Astrocyte of the cerebellum (primary cell): ENCODE data around the gene PRAC1.

Experiments used
- DNase-seq: peaks from one replicate; pipeline ENCODE4 v3.0.0-alpha.2; 2011; ENCODE audit warnings: low read depth
- H3K4me3 ChIP-seq: 2 replicates; pipeline ENCODE4 v1.5.1; 2011; ENCODE audit warnings: mild to moderate bottlenecking, low read depth, low read length, moderate library complexity
- in situ Hi-C: cut with HindIII; loops from 2 replicates; pipeline ENCODE4 v1.10.0; 2017; ENCODE audit warnings: low sequenced_read_pairs
- TF ChIP-seq, protein P1 (sequence below): IDR thresholded peaks from 2 replicates; pipeline ENCODE4 v1.5.1; 2012; ENCODE audit warnings: low read length, low read depth, moderate library complexity, mild to moderate bottlenecking; ENCODE audit errors: missing control alignments

Gene PRAC1

GRCh38 chr17:48738424-48738802 lies 16.1 kb upstream of the PRAC1 start:
- in situ Hi-C loops = loop anchor here (10.0 kb wide), 1 partner anchor 126 kb away; no protein-coding TSS in a partner anchor
- H3K4me3 ChIP-seq = no peak overlapping the region
- TF ChIP-seq, protein P1, sequence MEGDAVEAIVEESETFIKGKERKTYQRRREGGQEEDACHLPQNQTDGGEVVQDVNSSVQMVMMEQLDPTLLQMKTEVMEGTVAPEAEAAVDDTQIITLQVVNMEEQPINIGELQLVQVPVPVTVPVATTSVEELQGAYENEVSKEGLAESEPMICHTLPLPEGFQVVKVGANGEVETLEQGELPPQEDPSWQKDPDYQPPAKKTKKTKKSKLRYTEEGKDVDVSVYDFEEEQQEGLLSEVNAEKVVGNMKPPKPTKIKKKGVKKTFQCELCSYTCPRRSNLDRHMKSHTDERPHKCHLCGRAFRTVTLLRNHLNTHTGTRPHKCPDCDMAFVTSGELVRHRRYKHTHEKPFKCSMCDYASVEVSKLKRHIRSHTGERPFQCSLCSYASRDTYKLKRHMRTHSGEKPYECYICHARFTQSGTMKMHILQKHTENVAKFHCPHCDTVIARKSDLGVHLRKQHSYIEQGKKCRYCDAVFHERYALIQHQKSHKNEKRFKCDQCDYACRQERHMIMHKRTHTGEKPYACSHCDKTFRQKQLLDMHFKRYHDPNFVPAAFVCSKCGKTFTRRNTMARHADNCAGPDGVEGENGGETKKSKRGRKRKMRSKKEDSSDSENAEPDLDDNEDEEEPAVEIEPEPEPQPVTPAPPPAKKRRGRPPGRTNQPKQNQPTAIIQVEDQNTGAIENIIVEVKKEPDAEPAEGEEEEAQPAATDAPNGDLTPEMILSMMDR = no peak
- no peak for DNase-seq

GRCh38 chr17:48737330-48738043 lies 15.2 kb upstream of the PRAC1 start:
- TF ChIP-seq, protein P1 = no peak
- no peak for DNase-seq
- H3K4me3 ChIP-seq = no peak overlapping the region
- in situ Hi-C loops = loop anchor here (10.0 kb wide), 1 partner anchor 127 kb away; no protein-coding TSS in a partner anchor

DNA sequence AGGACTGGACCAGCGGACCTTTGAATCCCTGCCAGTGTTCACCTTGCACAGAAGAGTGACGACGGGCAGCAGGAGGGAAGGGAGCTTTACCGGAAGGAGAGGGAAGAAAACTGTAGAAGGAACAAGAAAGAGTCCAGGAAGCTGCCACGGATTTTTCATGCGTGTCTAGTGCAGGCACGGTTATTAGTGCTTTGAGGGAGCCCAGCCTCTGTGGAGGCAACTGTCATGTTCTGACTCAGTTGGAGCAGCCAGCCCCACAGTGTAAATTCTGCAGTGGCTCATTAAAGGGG lies 12.7 kb upstream of the PRAC1 start:
- in situ Hi-C loops = loop anchor here (10.0 kb wide), 1 partner anchor 130 kb away; no protein-coding TSS in a partner anchor
- TF ChIP-seq, protein P1 = no peak

GRCh38 chr17:48734333-48735061 lies 12.2 kb upstream of the PRAC1 start:
- H3K4me3 ChIP-seq = no peak overlapping the region
- in situ Hi-C loops = loop anchor here (10.0 kb wide), 1 partner anchor 130 kb away; no protein-coding TSS in a partner anchor
- DNase-seq = no peak
- TF ChIP-seq, protein P1 = no peak

More for the DNA sequence above, 12.7 kb upstream of the PRAC1 start:
- H3K4me3 ChIP-seq = no peak overlapping the region
- no peak for DNase-seq

GRCh38 chr17:48733632-48734328 lies 11.5 kb upstream of the PRAC1 start:
- no peak for DNase-seq
- TF ChIP-seq, protein P1 = no peak
- in situ Hi-C loops = loop anchor here (10.0 kb wide), 1 partner anchor 131 kb away; no protein-coding TSS in a partner anchor
- H3K4me3 ChIP-seq = no peak overlapping the region

GRCh38 chr17:48732688-48733629 lies 10.6 kb upstream of the PRAC1 start:
- TF ChIP-seq, protein P1 = no peak
- no peak overlapping the region for H3K4me3 ChIP-seq
- in situ Hi-C loops = loop anchor here (10.0 kb wide), 1 partner anchor 132 kb away; no protein-coding TSS in a partner anchor
- DNase-seq = no peak
